BE2C (cell line): ENCODE results near the gene RGMA.

ENCODE experiments used
- DNase-seq: peaks from one replicate; pipeline ENCODE4 v3.0.0-alpha.2; 2020
- H3K27me3 ChIP-seq: fragments of 250-450 bp; sonication (Bioruptor Pico); 2 replicates; pipeline ENCODE4 v1.5.1; 2020; ENCODE audit warnings: mild to moderate bottlenecking
- H3K36me3 ChIP-seq: fragments of 250-450 bp; sonication (Bioruptor Pico); 2 replicates; pipeline ENCODE4 v1.5.1; 2020; ENCODE audit warnings: mild to moderate bottlenecking
- H3K4me1 ChIP-seq: fragments of 250-450 bp; sonication (Bioruptor Pico); 2 replicates; pipeline ENCODE4 v1.5.1; 2020
- H3K4me3 ChIP-seq: 2 replicates; pipeline ENCODE4 v1.5.1; 2011; ENCODE audit warnings: low read depth, low read length
- H3K9me3 ChIP-seq: fragments of 250-450 bp; sonication (Bioruptor Pico); 2 replicates; pipeline ENCODE4 v1.5.1; 2020
- TF ChIP-seq, protein P1 (sequence below): IDR thresholded peaks from 2 replicates; pipeline ENCODE4 v1.5.1; 2012; ENCODE audit warnings: mild to moderate bottlenecking, low read depth, low read length

Gene RGMA

GRCh38 chr15:93109336-93110102, 20.5 kb upstream of the RGMA start:
- H3K36me3 ChIP-seq: no peaks in the 10 kb centered on the region
- no peak for DNase-seq
- H3K27me3 ChIP-seq: no peaks in the 10 kb centered on the region
- no peaks in the 10 kb centered on the region for H3K4me1 ChIP-seq
- TF ChIP-seq, protein P1, sequence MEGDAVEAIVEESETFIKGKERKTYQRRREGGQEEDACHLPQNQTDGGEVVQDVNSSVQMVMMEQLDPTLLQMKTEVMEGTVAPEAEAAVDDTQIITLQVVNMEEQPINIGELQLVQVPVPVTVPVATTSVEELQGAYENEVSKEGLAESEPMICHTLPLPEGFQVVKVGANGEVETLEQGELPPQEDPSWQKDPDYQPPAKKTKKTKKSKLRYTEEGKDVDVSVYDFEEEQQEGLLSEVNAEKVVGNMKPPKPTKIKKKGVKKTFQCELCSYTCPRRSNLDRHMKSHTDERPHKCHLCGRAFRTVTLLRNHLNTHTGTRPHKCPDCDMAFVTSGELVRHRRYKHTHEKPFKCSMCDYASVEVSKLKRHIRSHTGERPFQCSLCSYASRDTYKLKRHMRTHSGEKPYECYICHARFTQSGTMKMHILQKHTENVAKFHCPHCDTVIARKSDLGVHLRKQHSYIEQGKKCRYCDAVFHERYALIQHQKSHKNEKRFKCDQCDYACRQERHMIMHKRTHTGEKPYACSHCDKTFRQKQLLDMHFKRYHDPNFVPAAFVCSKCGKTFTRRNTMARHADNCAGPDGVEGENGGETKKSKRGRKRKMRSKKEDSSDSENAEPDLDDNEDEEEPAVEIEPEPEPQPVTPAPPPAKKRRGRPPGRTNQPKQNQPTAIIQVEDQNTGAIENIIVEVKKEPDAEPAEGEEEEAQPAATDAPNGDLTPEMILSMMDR: no peak
- H3K4me3 ChIP-seq: no peak overlapping the region
- H3K9me3 ChIP-seq: no peaks in the 10 kb centered on the region

GRCh38 chr15:93107646-93108045, 18.6 kb upstream of the RGMA start:
- Histone ChIP-seq H3K27me3 (no peaks in the 10 kb centered on the region), H3K4me1 (no peaks in the 10 kb centered on the region)

DNA sequence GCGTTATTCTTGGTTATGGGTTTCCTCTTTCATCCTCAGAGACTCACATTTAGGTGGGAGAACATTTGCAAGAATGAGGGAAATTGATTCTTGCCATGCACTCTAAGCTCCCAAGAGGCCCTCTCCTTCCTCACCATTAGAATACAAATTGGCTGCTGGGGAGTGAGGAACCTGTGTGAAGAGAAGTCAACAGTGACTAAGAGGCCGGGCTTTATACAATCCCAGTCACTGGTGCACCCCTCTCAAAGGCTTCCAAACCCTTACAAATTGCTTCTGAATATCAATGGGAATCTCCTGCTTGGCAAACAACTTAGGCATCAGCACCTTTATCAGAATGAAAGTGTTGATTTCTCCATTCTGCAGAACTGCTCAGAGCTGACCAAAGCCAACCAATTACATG, 16.5 kb upstream of the RGMA start:
- no peak for DNase-seq
- TF ChIP-seq, protein P1: no peak
- Histone ChIP-seq H3K4me1 (no peaks in the 10 kb centered on the region), H3K4me3 (no peak overlapping the region), H3K36me3 (no peaks in the 10 kb centered on the region), H3K9me3 (no peaks in the 10 kb centered on the region), H3K27me3 (no peaks in the 10 kb centered on the region)

More at GRCh38 chr15:93107646-93108045, 18.6 kb upstream of the RGMA start:
- DNase-seq: no peak
- TF ChIP-seq, protein P1: no peak
- H3K4me3 ChIP-seq: no peak overlapping the region
- H3K9me3 ChIP-seq: no peaks in the 10 kb centered on the region
- H3K36me3 ChIP-seq: no peaks in the 10 kb centered on the region

GRCh38 chr15:93103823-93104222, 14.8 kb upstream of the RGMA start:
- H3K27me3 ChIP-seq: no peaks in the 10 kb centered on the region
- H3K36me3 ChIP-seq: no peaks in the 10 kb centered on the region
- no peak overlapping the region for H3K4me3 ChIP-seq
- no peaks in the 10 kb centered on the region for H3K9me3 ChIP-seq
- TF ChIP-seq, protein P1: no peak
- H3K4me1 ChIP-seq: no peaks in the 10 kb centered on the region
- no peak for DNase-seq

- H3K4me1 ChIP-seq: no peaks in the 10 kb centered on the region
- TF ChIP-seq, protein P1: no peak
- no peak overlapping the region for H3K4me3 ChIP-seq
- DNase-seq: no peak
- H3K9me3 ChIP-seq: no peaks in the 10 kb centered on the region
- H3K36me3 ChIP-seq: no peaks in the 10 kb centered on the region
- no peaks in the 10 kb centered on the region for H3K27me3 ChIP-seq
Measured at GRCh38 chr15:93102211-93102610, 13.2 kb upstream of the RGMA start.

GRCh38 chr15:93093765-93094164, 4.8 kb upstream of the RGMA start:
- no peak for DNase-seq
- Histone ChIP-seq H3K36me3 (no peaks in the 10 kb centered on the region), H3K4me1 (no peaks in the 10 kb centered on the region), H3K27me3 (peaks cover 14% of the 10 kb centered on the region), H3K4me3 (no peak overlapping the region), H3K9me3 (no peaks in the 10 kb centered on the region)
- TF ChIP-seq, protein P1: no peak
